ENCODE results near the gene DDX23.

Gene DDX23

DNA sequence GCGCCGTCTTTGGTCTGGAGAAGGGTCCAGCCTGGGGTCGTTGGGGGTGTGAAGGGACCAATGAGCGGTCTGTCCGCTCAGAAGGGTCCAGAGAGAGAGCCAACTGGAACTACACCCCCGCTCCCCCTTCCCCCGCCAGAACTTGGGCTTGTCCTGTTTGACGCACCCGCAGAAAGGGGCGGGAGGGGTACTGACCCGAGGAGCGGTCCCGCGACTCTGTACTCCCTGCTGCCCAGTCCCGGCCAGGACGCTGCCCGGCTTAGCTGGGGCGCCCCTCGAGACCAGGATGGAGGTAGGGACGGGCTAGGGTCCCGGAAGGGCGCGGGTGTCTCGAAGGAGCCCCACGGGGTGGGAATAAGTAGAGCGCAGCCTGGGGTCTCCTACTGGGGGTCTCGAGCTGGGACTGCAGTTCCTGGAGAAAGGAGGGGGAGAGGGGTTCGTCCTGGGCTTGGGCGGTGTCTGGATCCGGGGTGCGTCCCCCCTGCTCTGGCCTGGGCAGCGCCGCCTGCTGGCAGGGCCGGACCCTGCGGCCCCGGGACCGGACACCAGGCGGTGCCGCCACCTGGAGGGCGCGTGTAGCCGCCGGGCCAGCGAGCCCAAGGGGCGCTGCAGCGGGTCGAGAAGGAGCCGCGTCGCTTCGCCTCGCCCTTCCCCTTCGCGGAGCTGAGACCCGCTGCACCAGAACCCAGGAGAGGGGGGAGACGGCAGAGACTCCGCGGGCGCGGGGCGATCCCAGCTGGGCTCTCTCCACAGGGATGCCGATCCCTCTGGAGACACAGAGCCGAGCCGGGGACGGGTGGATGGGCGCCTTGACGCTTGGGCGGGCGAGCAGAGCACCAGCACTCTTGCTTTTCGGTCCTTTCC lies 37.5 kb downstream of the DDX23 start:
- Histone ChIP-seq H3K27ac (ENCODE audit: low read depth, low read length) (peak overlapping the region; percentile 8; the same call in 1 of the 2 replicates), H3K9ac (ENCODE audit: low read length) (peak overlapping the region; percentile 87), H3K4me3 (ENCODE audit: insufficient read depth, low read length, poor library complexity, severe bottlenecking) (peak overlapping the region; percentile 62), H3F3A (ENCODE audit: insufficient read depth) (peaks cover 15% of the 10 kb centered on the region), H3K4me2 (ENCODE audit: low read depth, low read length, poor library complexity, severe bottlenecking) (peak overlapping the region; percentile 95), H3K79me2 (ENCODE audit: insufficient read depth, low read length) (no peaks in the 10 kb centered on the region), H3K27me3 (ENCODE audit: low read length) (no peaks in the 10 kb centered on the region), H3K36me3 (ENCODE audit: low read length) (no peaks in the 10 kb centered on the region), H3K9me3 (ENCODE audit: insufficient read depth, low read length) (no peaks in the 10 kb centered on the region), H4K20me1 (ENCODE audit: low read depth, low read length) (no peaks in the 10 kb centered on the region), H2AFZ (ENCODE audit: low read depth, low read length, severe bottlenecking) (peak overlapping the region; percentile 100), H3K9me2 (replicated peaks; ENCODE audit: insufficient read depth, low read length) (no peaks in the 10 kb centered on the region)
- TF ChIP-seq EZH2phosphoT487 (conservative IDR thresholded peaks at IDR 0.05; ENCODE audit: low read length) (no peak), CTCF (IDR thresholded peaks at IDR 0.05; ENCODE audit: insufficient read depth, low read length, poor library complexity, severe bottlenecking) (peak; percentile 99)

DNA sequence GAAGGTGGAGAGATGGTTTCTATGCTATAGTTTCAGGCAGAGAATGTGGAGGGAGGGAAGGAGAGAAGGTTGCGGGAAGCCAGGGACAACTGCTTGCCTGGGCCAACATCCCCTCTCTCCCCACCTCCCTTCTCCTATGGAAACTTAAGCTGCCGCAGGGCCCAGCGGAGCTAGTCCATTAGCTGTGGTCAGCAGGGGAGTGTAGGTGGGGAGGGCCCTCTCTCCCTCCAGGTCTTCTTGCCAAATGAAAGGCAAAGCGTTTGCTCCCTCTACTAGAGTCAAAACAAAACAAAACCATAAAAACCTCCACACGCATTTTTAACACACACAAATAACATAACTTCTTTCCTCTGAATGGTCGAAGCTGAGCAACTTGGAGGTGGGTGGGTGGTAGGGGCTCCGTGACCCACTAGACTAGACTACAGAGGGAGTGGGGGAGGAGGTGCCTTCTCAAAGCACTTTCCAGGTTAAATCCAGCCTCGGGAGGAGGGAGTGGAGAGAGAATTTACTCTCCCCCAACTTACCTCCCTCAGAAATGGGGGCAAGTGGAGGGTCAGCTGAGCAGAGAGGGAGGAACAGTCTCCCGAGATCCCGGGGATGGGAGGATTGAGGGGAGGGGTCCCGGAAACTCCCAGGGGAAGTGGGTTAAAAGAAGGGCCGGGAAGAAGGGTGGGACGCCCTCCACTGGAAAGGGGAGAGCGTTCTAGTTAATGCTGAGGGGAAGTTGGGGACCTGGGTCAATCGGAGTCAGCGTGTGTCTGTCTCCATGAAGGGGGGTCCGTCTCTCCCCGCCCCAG lies 38.3 kb downstream of the DDX23 start:
- Histone ChIP-seq H3K9me3 (ENCODE audit: insufficient read depth, low read length) (no peaks in the 10 kb centered on the region), H3K27ac (ENCODE audit: low read depth, low read length) (no peak overlapping the region), H3K27me3 (ENCODE audit: low read length) (no peaks in the 10 kb centered on the region), H3K9ac (ENCODE audit: low read length) (peak overlapping the region; percentile 87), H3K79me2 (ENCODE audit: insufficient read depth, low read length) (no peaks in the 10 kb centered on the region), H3K9me2 (replicated peaks; ENCODE audit: insufficient read depth, low read length) (no peaks in the 10 kb centered on the region), H4K20me1 (ENCODE audit: low read depth, low read length) (no peaks in the 10 kb centered on the region), H3K4me3 (ENCODE audit: insufficient read depth, low read length, poor library complexity, severe bottlenecking) (peak overlapping the region; percentile 62), H3K36me3 (ENCODE audit: low read length) (no peaks in the 10 kb centered on the region), H3K4me2 (ENCODE audit: low read depth, low read length, poor library complexity, severe bottlenecking) (peak overlapping the region; percentile 95), H2AFZ (ENCODE audit: low read depth, low read length, severe bottlenecking) (peak overlapping the region; percentile 100), H3F3A (ENCODE audit: insufficient read depth) (peaks cover 15% of the 10 kb centered on the region)
- TF ChIP-seq EZH2phosphoT487 (conservative IDR thresholded peaks at IDR 0.05; ENCODE audit: low read length) (no peak), CTCF (IDR thresholded peaks at IDR 0.05; ENCODE audit: insufficient read depth, low read length, poor library complexity, severe bottlenecking) (no peak)

- no peak overlapping the region for H3K27ac ChIP-seq (ENCODE audit: low read depth, low read length)
- no peaks in the 10 kb centered on the region for H3K27me3 ChIP-seq (ENCODE audit: low read length)
- H3K9me3 ChIP-seq (ENCODE audit: insufficient read depth, low read length): no peaks in the 10 kb centered on the region
- peaks cover 15% of the 10 kb centered on the region for H3F3A ChIP-seq (ENCODE audit: insufficient read depth)
- H3K4me3 ChIP-seq (ENCODE audit: insufficient read depth, low read length, poor library complexity, severe bottlenecking): no peak overlapping the region
- no peaks in the 10 kb centered on the region for H3K9me2 ChIP-seq (replicated peaks; ENCODE audit: insufficient read depth, low read length)
- TF ChIP-seq CTCF (IDR thresholded peaks at IDR 0.05; ENCODE audit: insufficient read depth, low read length, poor library complexity, severe bottlenecking) (no peak), EZH2phosphoT487 (conservative IDR thresholded peaks at IDR 0.05; ENCODE audit: low read length) (no peak)
- no peaks in the 10 kb centered on the region for H3K79me2 ChIP-seq (ENCODE audit: insufficient read depth, low read length)
- H3K36me3 ChIP-seq (ENCODE audit: low read length): no peaks in the 10 kb centered on the region
- no peak overlapping the region for H3K4me2 ChIP-seq (ENCODE audit: low read depth, low read length, poor library complexity, severe bottlenecking)
- no peak overlapping the region for H3K9ac ChIP-seq (ENCODE audit: low read length)
- no peaks in the 10 kb centered on the region for H4K20me1 ChIP-seq (ENCODE audit: low read depth, low read length)
- H2AFZ ChIP-seq (ENCODE audit: low read depth, low read length, severe bottlenecking): no peak overlapping the region
Measured at GRCh38 chr12:48812389-48812788, 39.6 kb downstream of the DDX23 start.

Data from SU-DHL-6 (cell line).